HG03196 (cell line): ENCODE measurements around the gene SCAF8.
"Not testable (repeated sequence)": the region's sequence is repeated elsewhere in the genome, so short reads cannot be mapped to it uniquely, and the experiment has no call there.

Experiments used
- ATAC-seq: cut with Tn5 transposase; IDR thresholded peaks from one replicate; pipeline ENCODE4 v1.9.1; 2021; ENCODE audit not compliant: unreplicated experiment

SCAF8 gene

DNA sequence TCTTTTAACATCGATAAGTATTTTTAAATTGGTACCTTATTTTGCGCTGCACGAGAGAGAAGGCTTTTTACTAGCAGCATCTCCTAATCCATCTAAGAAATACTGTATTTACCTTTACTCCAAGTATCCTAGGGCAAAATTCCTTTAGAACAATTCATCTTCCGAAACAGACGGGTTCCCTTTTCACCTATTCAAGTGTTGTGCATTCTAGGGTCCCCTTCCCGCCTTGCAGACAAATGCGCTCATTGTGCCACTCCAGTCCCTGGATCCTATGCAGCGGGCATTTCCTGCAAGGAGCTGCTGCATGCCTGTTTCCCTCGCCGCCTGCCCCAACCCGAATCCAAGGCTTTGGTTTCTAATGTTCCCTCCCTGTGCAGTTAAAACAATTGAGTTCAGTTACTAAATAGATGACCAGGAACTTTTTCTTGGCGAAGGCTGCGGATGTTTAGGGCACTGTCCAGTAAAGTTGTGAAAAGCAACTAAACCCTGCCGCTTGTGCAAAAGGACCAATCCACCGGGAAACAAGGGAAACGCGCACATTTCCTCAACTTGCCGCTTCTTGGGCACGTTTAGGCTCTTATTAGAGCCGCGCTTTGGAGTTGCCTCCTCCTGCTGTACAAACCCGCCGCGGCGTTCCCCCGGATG is 556 bp upstream of the SCAF8 start:
- no peak for ATAC-seq

DNA sequence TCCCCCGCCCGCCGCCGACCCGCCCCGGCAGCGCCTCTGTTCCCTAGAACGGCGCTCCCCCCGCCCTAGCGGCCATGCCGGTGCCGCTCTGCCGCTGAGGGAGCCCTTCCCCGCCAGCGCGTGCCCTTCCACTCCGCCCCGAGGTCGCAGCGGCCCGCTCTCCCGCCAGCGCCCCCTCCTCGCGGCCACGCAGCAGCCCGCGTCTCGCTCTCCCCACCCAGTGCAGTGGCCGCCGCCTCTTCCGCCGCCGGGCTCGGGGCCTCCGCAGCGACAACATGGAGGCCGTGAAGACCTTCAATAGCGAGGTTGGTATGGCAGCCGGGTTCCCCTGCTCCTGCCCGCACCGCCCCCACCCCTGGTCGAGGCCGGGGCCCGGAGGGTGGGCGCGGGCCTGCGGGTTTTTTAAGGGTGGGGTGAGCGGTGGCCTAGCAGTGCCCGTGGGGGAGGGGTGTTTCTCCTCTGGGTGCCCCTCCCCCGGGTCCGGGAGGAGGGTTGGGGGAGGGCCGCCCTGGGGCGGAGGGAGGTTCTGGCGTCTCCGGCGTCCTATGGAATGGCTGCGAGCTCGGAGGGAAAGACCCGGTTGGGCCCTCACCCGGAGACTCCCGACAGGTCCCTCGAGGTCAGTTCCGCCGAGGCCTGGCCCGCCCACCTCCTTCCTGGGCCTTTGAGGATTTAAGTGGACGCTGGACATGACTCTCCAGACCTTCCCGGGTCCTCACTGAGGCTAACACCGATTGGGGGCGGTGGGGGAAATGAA is 588 bp downstream of the SCAF8 start:
- ATAC-seq: peak; percentile 84

DNA sequence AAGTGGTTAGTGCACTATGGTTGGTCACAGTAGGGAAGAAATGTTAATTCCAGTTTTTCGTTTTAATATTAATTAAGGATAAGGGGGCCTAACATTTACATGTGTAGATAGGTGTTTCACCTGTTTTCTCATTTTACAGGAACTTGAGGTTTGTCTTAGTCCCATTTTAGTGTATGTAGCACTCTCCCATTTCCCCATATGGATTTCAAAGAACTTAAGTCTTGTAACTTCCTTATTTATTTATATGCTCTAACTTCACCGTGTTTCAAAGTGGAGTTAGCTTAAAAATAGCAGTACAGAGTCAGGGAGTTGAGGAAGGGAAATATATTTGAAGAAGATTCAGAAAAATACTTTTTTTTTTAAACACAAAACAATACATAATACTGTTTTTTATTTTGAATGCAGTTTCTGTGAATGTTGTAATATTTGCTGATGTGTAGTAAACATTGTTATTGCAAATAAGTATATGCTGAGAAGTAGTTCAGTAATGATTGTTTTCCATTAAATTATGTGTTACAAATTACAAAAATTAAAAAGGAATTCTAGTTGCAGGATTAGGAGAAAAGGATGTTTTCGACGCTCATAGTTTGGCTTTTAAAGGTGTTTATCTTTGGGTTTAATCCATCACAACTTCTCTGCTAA is 3.5 kb downstream of the SCAF8 start:
- no peak for ATAC-seq

DNA sequence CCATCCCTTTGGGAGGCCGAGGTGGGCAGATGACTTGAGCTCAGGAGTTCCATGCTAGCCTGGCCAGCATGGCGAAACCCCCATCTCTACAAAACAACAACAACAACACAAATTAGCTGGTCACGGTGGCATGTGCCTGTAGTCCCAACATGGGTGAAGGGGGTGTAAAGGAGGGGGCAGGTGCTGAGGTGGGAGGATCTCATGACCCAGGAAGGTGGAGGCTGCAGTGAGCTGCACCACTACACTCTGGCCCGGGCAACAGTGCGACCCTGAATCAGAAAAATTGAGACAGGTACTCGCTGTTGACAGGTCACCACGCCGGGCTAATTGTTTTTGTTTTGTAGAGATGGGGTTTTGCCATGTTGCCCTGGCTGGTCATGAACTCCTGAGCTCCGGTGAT is 4.2 kb downstream of the SCAF8 start:
- ATAC-seq: no peak

DNA sequence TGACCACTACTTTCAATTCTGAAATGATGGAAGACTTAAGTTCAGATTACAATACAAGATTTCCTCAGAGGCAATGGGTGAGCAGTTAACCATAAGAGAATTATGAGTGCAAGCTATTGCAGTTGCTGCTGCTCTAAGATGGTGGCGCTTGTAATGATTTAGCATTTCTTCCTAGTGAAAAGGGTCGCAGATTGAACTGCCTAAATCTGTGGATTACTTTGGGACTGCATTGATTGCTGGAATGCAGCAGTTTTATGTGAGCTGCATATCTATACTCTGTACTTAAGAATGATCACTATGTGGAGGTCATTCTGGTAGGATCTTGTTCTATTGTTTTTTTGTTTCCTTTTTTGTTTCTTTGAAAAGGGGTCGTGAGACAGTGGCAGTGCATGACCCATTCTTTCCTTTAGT is 5.3 kb downstream of the SCAF8 start:
- ATAC-seq: no peak

DNA sequence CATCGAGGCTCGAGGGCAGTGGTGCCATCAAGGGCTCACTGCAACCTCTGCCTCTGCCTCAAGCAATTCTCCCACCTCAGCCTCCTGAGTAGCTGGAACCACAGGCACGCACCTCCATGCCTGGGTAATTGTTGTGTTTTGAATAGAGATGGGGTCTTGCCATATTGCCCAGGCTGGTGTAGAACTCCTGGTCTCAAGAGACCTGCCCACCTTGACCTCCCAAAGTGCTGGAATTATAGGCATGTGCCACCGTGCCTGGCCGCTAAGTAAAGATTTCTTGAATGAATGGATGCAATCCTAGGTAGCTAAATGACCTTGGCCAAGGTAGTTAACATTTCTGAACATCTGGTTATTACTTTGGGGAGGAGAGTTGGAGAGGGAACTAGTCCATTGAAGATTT is 7.4 kb downstream of the SCAF8 start:
- no peak for ATAC-seq

DNA sequence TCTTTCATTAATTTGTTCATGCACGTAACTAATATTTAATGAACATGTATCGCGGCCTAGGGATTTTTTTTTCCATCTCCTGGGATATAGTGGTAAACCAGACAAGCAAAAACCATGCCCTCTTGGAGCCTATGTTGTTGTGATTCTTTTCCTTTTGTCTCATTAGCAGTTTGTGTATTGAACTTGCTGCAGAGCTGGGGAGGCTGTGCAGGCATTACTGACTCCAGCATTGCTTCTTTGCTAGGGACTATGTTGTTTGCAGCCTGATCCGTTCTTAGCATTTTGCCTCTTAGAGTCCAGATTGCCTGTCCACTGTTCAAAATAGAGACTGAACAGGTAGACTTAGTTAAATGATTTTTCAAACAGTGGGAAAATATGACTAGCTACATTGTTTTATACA is 9.7 kb downstream of the SCAF8 start:
- no peak for ATAC-seq

DNA sequence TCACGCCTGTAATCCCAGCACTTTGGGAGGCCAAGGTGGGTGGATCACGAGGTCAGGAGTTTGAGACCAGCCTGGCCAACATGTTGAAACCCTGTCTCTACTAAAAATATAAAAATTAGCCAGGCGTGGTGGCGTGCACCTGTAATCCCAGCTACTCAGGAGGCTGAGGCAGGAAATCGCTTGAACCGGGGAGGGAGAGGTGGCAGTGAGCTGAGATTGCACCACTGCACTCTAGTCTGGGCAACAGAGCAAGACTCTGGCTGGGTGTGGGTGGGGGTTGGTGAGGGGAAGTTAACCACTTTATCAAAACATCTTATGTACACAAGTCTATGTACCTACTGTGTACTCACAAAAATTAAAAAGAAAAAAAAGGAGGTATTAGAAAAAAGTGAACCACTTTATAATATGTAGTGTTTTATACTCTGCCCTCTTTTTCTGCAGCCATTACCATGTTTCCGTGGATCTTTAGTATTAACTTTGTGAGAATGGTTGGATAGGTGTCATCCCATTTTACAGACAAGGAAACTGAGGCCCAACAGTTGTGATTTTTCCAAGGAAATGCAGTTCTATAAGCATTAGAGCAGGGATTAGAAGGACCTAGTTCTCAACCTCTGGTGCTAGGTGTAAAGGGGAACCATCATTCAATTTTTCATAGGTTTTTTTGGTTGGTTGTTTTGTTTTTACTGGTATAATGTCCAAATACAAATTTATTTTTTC is 11.0 kb downstream of the SCAF8 start:
- not testable (repeated sequence) for ATAC-seq

DNA sequence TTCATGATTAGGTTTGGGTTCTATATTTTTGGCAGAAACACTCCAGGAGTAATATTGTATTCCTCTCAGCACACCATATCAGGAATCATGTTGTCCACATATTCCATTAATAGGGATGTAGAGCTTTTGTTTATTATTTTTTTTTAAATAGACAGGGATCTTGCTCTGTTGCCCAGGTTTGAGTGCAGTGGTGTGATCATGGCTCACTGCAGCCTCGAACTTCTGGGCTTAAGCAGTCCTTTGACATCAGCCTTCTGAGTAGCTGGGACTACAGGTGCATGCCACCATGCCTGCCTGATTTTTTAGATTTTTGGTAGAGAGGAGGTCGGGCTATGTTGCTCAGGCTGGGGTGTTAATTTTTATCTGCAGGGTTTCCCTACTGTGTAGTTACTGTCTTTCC is 12.0 kb downstream of the SCAF8 start:
- no peak for ATAC-seq

DNA sequence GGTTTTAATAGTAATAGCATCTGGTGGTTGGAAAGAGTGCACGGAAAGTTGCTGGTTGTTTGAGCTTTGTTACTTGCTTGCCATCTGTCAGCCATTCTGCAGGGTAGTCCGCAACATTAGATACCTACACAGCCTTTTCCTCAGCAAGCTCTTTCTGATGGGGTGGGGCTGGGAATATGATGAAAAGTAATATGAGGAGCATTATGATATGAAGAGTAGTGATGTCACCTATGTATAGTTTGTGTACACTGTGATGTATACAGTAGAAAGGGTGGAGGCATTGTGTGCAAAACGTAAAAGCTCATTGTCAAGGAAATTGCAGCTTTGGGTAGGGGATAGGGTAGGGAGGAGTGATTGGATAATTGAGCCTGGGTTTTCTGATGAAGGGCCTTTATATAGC is 16.1 kb downstream of the SCAF8 start:
- ATAC-seq: no peak

DNA sequence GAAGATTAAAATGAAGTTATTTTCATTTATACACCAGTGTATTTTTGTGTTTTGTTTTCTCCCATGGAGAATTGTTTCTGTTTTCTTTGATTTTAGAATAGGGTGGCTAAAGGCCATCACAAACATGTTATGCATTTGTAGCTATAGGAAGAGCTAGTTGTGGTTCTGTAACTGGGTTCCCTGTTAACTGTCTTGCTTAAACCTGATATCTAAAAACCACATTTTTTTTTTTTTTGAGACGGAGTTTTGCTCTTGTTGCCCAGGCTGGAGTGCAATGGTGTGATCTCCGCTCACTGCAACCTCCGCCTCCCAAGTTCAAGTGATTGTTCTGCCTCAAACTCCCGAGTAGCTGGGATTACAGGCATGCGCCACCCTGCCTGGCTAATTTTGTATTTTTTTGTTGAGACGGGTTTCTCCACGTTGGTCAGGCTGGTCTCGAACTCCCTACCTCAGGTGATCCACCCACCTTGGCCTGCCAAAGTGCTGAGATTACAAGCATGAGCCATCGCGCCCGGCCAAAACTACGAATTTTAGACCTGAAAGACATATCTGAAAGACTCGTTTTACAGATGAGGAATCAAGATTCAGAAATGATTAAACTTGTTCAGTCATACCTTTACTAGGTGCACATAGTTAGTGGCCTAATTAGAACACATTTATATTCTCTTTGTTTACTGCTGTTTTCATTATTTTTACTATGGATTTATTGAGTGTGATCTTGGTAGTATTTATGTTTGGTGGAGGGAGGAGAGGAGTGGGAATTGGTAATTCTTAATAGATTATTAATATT is 18.0 kb downstream of the SCAF8 start:
- ATAC-seq: no peak

DNA sequence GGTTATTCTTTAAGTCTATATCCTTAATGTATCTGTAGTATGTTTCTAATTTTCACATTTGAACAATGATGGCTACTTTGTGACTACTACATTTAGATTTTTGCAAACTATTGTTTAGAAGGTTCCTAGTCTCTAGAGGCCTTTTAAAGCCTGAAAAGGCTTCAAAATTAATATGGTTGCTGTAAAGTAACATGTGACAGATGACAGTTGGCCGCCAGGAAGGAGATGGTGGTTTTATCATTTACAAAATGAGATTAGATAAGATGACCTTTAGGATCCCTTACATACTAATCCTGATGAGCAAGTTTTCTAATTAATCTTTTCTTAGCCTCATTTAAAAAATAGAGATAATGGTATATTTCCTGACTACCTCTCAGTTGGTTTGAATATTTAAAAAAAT is 18.8 kb downstream of the SCAF8 start:
- no peak for ATAC-seq

DNA sequence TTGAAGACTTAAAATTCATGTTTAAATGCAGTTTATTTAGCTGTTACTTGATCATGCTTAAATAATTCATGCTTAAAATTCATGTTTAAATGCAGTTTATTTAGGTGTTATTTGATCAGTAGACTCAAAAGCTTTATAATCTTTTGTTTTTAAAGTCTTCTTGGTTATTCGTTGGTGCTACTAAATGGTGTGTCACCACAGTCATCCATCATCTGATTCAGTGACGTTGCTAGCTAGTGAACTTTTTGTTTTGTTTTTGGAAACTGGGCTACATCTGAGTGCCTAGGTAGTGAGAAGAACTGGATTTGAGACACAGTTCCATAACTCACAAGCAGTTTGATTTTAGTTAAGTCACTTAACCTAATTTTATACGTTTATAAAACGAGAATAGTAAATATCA is 20.9 kb downstream of the SCAF8 start:
- no peak for ATAC-seq

DNA sequence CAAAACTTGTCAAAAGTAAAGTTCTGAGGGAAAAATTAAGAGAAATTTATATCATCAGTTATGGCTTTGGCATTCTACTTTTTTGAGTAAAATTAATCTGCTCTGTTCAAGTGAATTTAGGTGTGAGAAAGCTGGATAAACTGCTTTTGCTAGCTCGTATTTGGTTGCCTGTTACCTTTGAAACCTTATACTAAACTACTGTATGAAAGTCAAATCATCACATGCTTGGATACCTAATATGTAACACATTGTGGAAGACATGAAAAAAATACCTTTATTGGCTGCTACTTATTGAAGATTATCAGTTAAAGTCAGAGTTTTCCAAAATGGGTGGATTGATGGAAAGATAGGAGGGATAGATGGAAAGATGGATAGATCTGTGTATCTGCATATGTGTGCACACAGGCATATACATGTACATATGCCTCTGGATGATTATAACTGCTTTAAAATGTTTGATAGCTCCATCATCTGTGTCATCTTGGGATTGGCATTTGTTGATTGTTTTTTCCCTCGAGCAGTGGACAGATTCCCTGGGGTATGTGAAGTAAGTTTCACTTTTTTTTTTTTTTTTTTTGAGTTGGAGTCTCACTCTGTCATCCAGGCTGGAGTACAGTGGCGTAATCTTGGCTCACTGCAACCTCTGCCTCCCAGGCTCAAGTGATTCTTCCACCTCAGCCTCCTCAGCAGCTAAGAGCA is 24.3 kb downstream of the SCAF8 start:
- no peak for ATAC-seq

DNA sequence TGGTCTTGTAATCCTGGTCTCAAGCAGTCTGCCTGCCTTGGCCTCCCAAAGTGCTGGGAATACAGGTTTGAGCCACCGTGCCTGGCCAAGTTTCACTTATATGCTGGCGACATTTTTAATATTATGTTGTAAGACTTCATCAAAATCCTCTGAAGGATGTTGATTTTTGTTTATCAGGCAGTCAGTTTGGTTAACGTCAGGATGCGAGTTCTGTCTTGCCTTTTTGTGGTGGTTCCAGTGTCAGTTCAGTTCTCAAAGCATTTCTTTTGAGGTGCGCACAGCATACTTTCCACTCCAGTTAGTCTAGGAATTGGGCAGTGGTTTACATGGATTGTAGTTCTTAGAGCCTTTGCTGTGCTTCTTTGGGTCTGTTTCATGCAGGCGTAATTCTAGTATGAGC is 24.9 kb downstream of the SCAF8 start:
- ATAC-seq: no peak

DNA sequence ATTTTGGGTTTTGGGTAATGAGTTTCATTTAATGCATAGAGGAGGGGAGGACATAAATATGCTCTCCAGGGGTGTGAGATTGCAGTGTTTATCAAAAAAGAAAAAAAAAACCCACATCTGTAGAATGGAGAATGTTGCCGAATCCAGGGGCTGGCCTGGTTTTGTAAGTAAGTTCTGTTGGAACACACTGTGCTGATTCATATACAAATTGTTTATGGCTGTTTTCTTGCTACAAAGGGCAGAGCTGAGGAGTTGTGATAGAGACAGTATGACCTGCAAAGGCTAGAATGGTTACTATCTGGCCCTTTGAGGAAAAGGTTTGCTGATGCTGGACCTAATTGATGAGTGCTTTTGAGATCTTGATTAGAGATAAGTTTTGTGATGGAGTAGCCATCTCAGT is 30.4 kb downstream of the SCAF8 start:
- ATAC-seq: no peak

DNA sequence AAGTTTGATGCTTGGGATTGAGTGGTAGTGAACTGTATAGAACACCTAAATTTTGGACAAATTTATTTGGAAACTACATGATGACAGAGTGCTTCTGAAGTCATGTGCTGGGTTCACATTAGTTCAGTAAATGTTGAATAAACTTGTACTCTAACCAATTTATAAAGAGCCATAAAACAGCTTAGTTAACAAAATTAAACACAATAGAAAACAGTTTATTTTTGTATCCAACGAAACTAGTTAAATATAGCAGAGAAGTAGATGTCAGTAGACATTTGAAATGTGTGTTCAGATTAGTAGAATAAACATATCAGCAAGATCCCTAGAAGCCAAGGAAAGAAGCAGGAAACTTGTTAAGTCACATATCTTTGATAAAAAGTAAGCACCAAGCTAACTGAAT is 32.1 kb downstream of the SCAF8 start:
- ATAC-seq: no peak

DNA sequence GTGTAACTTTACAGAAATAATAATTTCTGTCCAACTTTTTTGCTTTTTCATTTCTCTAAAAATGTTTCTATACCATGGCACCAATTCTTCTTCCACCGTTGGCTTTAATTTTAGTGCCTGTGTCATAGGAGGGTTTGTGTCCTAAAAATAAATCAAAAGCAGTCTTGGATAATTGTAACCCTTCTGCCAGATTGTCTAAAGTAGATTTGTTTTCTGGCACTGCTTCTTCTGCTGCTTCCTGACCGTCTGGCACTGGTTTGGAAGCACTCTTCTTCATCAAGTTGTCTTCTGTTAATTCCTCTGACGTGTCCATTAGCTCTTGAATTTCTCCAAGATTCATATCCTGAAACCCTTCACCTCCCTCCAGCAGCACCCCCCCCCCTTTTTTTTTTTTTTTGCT is 33.1 kb downstream of the SCAF8 start:
- ATAC-seq: no peak

DNA sequence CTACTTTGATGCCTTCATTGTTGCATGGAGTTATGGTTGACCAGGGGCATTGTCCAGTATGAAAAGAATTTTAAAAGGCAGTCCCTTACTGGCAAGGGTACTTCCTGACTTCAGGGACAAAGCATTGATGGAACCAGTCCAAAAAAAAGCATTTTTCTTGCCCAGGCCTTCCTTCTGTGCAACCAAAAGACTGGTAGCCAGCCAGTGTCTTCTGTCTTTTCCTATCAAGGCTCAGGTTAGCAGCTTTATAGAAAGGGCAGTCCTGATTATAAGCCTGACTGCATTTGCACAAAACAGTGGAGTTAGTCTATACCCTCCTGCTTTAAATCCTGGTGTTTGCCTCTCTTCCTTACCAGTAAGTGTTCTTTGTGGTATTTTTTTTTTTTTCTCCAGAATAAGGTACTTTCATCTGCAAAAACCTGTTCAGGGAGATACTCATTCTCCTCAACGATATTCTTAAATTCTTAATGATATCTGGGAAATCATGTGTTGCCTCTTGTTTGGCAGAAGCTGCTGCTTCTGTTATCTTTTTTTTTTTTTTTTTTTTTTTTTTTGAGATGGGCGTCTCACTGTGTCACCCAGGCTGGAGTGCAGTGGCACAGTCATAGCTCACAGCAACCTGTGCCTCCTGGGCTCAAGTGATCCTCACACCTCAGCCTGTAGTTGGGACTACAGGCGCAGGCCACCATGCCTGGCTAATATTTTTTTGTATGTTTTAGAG is 33.9 kb downstream of the SCAF8 start:
- ATAC-seq: no peak

DNA sequence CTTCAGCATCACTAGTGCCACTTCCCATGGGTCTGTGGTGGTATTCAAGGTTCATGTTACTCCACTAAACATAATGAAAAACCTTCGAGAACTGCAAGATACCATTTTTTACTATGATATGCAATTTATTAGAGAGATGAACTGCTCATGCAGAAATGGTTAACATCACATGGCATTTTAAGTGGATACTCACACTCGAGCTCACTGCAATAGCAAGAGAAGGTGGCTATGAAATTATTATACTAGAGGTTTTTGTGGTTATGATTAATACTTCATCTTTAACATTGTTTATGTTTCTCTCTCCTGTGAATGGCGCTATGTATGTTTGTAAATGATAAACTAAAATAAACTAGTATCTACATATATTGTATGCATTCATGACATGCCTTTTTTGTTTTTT is 35.1 kb downstream of the SCAF8 start:
- no peak for ATAC-seq
